HG03159 (cell line): Measurements from ENCODE around the gene TMPRSS6.

Source experiments
- ATAC-seq: cut with Tn5 transposase; IDR thresholded peaks from one replicate; pipeline ENCODE4 v1.9.1; 2021; ENCODE audit warnings: mild to moderate bottlenecking, moderate library complexity; ENCODE audit not compliant: unreplicated experiment

Gene TMPRSS6

DNA sequence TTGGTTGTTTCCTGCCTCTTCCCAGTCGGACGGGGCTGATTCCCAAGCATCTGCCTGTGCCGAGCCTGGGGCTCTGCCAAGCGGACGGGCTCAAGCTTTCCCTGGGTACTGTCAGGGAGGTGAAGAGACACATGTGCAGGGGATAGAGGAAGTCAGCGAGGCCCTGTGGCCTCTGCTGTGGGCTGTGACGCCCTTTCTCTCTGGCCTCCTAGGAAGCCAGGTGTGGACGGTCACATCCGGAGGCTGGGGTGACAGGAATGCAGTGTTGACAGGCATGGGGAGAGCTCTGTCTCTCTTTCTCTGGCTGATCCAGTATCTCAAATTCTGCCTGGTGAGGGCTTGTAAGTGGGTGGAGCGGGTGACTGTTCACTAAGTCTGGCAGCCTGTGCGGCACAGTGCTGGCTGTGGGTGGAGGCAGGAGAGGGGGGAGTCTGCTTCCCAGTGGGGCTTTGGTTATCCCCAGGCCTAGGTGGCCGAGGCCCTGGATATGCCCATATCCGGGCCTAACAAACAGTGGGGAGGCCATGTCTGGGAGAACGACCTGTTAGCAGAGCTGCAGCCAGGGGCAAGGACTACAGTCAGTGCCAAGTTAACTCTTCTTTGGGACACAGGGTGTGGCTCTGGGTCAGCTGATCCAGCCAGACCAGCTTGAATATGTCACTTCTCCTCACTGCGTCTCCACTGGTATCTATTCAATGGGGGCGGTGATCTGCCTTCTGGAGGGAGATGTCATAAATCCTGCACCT lies 56.0 kb downstream of the TMPRSS6 start:
- ATAC-seq: no peak

GRCh38 chr22:37052386-37053309 lies 56.9 kb downstream of the TMPRSS6 start:
- no peak for ATAC-seq

GRCh38 chr22:37051391-37052385 lies 57.8 kb downstream of the TMPRSS6 start, which contains the start of gene KCTD17:
Gene KCTD17, plus strand, starts transcription at chr22:37051742. Its CDS starts 19 bp downstream, at chr22:37051761.
- peak; percentile 57 for ATAC-seq

GRCh38 chr22:37050913-37051312 lies 58.6 kb downstream of the TMPRSS6 start:
- no peak for ATAC-seq

DNA sequence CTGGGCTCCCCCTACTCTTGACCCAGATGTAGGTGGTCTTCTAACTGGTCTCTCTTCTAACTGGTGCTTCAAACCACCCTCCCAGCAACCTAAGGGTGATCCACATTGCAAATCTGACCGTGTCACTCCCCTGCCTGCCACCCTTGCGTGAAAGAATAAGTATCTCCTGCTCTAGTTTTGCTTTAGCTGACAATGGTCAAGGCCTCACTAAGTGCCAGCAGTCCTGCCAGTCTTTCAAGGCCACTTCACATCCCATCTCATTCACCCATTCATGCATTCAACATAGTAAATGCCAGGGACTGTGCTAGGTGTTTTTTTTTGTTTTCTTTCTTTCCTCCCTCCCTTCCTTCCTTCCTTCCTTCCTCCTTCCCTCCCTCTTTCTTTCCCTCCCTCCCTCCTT lies 60.3 kb downstream of the TMPRSS6 start:
- no peak for ATAC-seq

- ATAC-seq: no peak
Measured at GRCh38 chr22:37048133-37048532, 61.4 kb downstream of the TMPRSS6 start.

- no peak for ATAC-seq
Measured at GRCh38 chr22:37047006-37047405, 62.5 kb downstream of the TMPRSS6 start.

DNA sequence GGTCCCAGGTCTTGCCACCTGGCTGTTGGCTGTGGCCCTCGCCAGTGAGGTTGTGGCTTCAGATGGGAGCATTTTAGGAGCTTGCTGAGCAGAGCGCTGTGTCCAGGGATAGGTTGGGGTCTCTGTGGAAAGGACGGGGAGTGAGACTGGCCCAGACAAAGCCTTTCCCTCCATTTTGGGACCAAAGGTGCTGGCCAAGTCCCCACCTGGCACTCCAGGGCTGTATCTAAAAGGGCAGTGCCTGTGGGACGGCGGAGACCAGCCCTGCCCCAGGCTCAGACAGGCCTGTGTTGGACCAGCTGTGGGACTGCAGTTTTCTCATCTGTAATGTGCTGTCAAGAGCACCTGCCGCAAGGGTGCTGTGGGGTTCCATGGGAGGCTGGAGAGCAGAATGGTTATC lies 62.9 kb downstream of the TMPRSS6 start:
- ATAC-seq: no peak

GRCh38 chr22:37045958-37046357 lies 63.6 kb downstream of the TMPRSS6 start:
- no peak for ATAC-seq

DNA sequence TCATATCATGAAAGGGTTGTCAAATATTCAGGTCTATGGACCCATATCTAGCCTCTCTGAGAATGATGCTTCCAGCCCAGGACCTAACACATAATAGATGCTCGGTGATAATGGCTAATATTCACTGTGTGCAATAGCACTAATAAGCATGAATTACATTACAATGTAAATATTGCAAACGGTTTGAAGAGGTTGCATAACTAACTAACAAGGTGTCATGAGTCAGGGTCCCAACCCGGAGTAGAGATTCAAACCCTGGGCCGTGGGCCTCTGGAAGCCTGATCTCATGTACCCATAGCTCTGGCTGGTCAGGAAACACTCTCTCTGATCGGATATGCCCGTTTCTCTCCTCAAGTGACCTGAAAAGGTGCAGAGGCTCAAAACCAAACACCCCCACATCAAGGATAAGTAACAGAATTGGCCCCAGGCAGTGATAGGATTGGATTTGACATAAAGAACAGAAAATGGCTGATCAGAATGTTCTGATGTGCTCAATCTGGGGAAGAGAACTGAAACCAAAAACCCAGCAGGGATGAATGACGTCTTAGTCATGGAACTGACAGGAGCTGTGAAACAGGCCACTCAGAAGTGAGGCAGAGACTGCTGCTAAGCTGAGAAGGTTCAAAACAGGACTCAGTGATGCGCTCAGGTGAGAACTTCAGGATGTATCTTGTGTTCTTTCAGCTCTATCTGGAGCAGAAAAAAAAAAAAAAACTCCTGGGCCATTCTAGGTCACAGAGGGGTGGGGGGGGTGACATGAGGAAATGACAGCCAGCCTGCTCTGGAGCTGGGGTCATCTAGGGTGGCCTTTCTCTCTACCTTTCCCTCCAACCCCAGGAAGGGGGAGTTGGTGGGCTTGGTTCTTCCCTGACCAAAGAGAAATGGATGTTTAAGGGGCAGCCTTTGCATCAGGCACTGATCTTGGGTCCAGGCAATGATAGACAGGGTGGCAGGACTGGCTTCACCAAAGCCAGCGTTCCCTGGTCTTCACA lies 64.6 kb downstream of the TMPRSS6 start:
- ATAC-seq: no peak

- ATAC-seq: no peak
Measured at GRCh38 chr22:37043828-37044538, 65.5 kb downstream of the TMPRSS6 start.

- ATAC-seq: no peak
Measured at GRCh38 chr22:37043209-37043827, 66.2 kb downstream of the TMPRSS6 start.

DNA sequence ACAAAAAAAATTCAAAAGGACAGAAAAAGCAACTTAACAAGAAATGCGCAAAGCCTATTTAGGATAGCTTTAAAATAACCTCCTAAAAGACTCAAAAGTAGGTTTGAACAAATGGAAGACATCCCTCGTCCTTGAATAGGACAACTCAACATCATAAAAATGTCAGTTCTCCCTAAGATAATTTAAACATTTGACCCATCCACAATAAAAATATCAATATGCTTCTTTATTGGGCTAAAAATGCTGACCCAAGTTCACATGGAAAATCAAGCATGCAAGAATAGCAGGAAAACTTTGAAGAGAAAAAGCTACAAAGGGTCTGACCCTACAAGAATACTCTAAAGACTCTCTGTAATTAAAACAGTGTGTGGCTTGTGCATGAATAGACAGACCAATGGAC lies 70.0 kb downstream of the TMPRSS6 start:
- ATAC-seq: no peak

- ATAC-seq: no peak
Measured at GRCh38 chr22:37037669-37038068, 71.8 kb downstream of the TMPRSS6 start.

- ATAC-seq: no peak
Measured at GRCh38 chr22:37036655-37037377, 72.7 kb downstream of the TMPRSS6 start.

DNA sequence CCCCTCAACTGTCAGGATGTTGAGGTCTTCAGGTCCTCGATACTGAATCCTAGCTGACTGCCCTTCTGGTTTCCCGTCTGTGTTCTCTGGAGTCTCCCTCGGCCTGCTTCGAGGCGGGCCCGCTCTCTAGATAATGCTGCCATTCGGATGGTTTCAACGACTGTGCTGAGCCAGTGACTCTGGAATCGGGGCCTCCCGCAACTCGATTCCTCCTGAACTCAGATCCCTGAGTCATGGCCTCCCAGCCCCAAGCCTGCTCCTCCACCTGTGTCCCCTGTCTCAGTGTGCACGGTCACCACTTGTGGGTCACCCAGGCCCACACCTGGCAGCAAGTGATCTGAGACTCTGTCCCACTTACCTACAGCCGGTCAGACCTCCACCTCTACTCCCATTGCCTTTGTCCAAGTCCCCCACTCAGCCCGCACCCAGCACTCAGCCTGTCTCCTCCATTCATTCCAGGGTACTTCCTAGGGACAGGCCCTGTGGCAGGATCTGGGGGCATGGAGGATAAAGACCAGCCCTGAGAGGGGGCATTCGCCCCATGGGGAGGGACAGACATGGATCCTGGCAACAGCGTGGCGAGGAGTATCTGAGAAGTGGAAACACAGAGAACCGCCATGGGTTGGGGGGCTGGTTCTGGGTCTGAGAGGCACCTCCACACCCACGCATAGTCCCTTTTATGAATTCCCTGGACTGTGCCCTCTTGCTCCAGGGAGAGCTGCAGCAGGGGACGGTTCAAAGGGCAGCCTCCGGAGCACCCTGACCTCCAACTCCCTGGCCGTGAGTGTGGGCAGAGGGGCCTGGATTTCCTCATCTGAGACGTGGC lies 75.7 kb downstream of the TMPRSS6 start:
- no peak for ATAC-seq
